HG03575 (cell line): ENCODE data around the gene PITPNB.

ENCODE experiments used
- ATAC-seq: cut with Tn5 transposase; IDR thresholded peaks from one replicate; pipeline ENCODE4 v1.9.1; 2021; ENCODE audit not compliant: unreplicated experiment, insufficient number of reproducible peaks, low FRiP score; ENCODE audit errors: extremely low read depth

PITPNB gene

DNA sequence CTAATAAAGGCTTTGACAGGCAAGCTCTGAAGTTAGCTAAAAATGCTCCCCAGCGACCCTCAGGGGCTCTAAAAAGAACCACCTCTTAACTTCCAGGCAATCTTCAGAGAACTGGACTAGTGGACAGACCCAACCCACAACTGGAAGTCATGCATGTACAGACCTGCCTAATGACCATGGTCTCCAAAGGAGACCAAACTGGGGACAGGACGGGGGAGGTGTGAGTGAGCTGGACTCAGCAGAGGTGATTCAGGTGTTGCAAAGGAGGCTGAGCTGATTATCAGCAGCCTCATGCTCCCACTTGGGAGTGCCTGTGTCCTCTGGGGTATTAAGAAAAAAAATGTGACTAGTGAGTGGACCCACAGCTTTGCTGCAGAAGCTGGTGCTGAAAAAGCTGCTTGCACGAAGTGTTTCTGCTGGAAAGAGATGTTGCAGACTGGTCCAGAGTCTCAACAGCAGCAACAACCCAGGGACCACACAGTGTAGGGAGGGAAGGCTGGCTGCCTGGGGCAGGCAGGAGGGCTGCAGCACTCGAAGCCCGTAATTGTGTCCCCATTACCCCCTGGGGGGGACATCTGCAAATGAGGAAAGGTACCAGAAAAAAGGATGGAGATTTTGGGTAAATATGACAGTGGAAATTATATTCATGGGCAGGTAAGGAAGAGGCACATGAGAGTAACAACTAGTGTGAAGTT, 35.3 kb downstream of the PITPNB start:
- ATAC-seq = no peak

DNA sequence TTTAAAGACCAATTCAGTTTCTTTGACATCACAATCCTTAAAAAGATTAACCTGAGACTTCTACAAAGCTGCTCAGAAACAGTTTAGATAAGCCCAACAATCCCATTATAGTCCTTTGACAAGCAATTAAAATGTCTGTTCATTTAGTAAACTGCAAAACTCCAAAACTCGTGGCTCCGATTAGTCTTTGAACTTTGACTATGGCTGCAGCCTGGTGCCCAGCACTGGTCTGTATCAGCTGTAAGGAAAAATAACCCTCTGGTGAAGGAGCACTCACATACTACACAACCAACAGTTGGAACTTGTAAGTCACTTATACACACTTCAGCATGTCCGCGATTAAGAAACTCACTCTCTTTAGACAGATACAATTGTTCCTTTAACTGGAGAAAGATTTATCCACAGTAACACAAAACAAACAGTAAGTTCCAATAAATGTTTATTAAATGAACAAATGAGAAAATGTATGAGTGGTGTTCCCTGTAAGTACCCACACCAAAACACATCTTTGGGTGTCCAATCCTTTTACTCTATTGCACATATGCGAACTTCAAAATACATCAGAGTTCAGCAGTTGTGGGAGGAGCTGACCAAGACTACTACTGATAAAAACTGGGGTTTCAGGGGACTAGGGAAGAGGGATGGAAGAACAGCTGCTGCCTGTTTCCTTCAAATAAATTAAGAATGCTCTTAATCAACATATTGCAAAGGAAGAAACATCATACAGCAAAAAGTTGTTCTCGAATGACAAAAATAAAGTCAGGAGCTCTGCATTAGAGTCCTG, 36.4 kb downstream of the PITPNB start:
- ATAC-seq = no peak

- no peak for ATAC-seq
Observed at GRCh38 chr22:27881421-27881820, 37.6 kb downstream of the PITPNB start.

DNA sequence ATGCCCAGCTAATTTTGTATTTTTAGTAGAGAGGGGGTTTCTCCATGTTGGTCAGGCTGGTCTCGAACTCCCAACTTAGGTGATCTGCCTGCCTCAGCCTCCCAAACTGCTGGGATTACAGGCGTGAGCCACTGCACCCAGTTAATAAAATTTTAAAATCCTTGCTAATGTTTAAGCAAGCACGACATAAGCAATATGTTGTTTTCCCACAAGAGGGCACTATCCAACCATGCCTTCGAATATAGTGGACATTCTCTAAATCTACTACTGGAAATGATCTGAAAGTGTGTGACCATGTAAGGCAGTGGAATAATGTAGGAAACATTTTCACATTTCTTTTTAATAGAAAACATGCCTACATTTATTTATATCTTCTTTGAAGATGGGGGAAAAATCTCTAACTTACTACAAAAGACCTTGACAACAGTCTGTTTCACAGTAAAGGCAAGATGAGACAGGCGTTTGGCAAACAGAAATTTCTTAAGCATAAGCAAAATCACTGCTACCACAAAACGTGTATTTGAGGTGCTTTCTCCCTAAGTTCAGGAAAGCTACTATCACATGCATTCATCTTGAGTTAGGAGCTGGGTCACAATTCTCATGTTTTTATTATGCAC, 38.2 kb downstream of the PITPNB start:
- no peak for ATAC-seq

DNA sequence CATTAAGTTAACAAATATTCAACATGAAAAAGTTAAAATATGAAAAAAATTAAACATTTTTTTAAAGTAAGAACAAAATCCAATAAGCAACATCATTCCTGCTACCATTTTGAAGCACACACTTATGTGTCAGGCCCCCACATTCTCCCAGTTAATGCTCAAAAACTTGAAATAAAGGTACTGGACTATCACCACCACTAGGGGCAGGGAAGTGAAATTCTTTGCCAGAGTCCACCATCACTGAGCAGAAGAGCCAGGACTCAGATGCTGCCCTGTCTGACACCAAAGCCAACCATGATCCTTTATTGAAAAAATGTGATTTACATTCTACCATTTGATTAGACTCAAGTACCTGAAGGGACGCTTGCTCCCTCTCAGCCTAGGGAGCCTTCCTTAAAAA, 39.1 kb downstream of the PITPNB start:
- no peak for ATAC-seq

GRCh38 chr22:27878541-27878940, 40.5 kb downstream of the PITPNB start:
- no peak for ATAC-seq

- ATAC-seq = no peak
Observed at GRCh38 chr22:27877501-27877900, 41.6 kb downstream of the PITPNB start.

DNA sequence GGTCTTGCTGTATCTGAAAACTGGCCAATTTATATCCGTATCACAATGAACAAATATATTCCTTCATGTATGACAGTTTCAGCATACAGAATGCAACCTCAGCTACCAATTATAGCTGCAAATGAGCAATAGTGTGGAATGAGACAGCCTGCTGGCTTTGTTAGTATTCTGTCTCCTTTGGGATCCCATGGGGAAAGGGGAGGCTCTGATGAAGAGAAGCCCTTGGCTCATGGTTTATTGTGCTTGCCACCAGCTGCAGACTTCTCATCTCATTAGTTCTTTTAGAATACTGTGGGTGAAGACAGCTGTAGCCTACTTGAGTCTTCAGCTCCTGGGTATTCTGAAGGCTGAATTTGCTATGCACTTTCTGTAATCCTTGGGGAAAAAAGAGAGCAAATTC, 42.4 kb downstream of the PITPNB start:
- ATAC-seq = no peak

DNA sequence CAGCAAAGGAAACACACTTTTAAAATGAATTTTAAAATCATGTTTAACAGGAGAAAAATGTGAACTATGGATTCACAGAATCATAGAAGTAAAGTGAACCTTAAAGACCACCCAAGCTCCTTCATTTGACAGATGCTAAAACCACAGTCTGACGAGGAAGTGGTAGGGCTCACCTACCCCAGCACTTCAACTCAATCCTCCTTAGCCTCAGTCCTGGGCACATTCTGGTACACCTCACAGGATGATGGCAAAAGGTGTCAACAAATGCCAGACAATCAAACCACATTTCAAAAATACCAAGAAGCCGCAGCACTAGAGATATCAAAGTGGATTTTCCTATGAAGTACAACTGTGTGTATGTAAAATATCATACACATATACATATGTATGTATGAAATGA, 43.1 kb downstream of the PITPNB start:
- ATAC-seq = no peak

DNA sequence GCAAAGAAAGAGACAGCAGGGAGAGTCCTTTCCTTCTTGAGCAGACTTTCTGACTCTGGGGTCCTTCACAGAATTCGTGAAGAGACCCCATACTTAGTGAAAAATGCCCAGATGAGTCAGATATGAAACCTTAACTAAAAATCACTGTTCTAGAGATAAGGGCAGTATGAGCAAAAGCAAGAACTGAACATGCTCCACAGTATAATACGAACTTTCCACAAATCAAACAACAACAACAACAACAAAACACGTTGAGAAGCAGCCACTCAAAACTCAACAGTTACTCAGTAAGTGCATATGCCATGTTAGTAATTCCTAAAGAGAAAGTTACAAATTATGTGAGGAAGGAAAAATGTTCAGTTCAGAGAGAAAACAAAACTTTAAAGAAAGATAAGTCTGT, 44.3 kb downstream of the PITPNB start:
- no peak for ATAC-seq

DNA sequence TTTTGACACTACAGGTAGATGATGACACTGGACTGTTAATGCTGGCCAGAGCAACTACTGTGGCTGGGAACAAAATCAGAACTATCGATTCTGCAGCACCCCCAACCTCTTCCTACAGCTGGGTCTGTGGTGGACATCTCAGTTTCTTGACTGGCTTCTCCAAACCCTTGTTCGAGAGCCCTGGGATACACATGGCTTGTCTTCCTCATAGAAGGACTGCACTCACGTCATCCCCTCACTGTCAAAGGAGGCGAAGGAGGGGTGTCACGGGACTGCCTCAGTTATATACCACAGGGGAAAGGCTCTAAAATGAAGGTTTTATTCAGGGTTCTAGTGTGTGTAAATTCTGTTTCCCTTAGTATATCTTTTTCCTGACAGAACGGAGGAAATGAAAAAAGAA, 44.9 kb downstream of the PITPNB start:
- ATAC-seq = no peak

DNA sequence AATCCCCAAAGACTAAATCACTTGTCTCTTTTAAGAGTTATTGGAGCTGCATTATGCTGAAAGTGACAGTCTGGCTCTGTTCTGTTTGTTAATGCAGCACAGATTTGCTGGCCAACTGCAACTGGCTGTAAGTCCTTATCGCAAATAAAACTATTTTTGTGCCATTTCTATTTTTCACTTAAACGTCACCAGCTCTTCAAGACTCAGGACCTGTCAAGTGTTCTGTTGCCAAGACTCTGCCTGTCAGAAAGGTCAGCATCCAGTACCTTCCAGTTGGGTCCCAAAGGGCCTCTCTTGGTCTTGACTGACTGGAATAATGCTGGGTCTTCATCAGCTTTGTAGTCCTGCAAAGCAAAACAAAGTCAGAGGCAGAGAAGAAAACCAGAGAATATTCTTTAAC, 45.6 kb downstream of the PITPNB start:
- ATAC-seq = no peak

GRCh38 chr22:27872488-27872887, 46.6 kb downstream of the PITPNB start:
- no peak for ATAC-seq

DNA sequence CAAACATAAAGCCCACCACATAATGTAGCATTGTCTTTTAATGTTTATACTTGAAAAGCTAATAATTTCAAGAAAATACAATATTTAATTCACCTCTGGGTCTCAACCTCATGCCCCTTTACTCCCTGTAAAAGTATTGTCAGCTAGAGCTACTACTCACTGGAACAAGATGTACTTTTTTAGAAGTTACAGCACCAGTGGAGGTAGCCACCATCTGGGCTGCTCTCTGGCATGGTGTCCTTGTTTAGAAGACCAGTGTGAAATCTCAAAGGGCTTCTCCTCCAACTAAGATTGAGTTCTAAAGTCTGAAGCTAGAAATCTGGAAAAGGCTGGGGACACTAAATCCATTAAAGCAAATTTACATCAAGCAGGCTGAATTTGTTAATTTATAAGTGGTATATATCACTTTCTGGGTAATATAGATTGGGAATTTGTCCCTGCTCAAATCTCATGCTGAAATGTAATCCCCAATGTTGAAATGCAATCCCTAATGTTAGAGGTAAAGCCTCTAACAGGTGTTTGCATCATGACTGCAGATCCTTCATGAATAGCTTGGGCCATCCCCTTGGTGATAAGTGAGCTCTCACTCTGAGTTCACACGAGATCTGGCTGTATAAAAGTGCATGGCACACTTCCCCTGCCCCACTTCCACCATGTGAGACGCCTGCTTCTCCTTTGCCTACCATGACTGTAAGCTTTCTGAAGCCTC, 47.6 kb downstream of the PITPNB start:
- no peak for ATAC-seq

DNA sequence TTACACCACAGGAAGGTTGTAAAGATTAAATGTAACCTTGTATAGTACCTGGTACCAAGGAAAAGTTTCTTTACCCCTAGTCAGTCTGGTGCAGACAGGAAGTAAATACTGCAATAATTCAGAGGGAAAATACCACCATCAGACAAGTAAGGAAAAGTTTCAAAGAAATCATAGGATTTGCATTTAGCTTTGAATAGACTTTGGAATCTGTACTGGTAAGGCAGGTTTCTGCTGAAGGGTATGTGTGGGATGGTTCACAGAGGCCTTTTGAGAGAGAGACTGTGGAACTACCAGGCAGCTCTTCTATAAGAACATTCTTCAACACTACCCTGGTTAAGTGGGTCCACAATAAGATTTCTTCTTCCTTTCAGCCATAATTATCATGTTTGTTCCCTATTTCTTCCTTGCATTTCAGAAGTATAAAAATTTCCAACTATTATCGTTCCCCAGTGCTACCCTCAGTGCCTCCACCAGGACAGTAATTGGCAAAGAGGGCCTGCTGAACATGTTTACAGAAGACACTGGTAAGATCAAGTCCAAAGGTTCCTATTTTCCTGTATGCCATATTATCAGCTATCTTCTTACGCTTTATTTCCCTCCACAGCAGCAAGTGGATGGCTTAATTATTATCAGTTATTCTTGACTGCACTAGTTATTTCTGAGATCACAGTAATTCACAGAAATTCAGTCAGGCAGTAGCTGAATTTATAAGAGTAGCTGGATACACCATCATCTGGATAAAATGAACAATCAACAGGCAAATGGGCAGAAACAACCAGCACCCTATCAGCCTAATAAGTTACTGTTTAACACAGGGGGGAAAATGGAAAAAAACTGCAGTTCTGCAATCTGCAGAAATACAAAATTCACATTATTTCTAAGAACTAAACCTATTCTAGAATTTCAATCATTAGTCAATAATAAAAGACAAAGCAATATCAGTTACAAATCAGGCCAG, 48.5 kb downstream of the PITPNB start:
- no peak for ATAC-seq

GRCh38 chr22:27868732-27869282, 50.2 kb downstream of the PITPNB start:
- no peak for ATAC-seq

- ATAC-seq = no peak
Observed at GRCh38 chr22:27867953-27868731, 50.9 kb downstream of the PITPNB start.
